22Rv1 (cell line): ENCODE data around the gene ACKR1.

Experiments used
- CTCF ChIP-seq: fragments of 450-650 bp; IDR thresholded peaks from 2 replicates; pipeline ENCODE4 v1.5.1; 2017; ENCODE audit warnings: mild to moderate bottlenecking
- ZFX ChIP-seq: fragments of 450-650 bp; IDR thresholded peaks from 2 replicates; pipeline ENCODE4 v1.6.1; 2017; ENCODE audit warnings: antibody characterized with exemption, borderline replicate concordance

- TF ChIP-seq CTCF (no peak), ZFX (no peak)
These were observed 31.9 kb upstream of the ACKR1 start for GRCh38 chr1:159172614-159173291.
